DOHH2 (cell line): Measurements from ENCODE around the gene OR5B3.

Experiments
- CTCF ChIP-seq: fragments of 200-600 bp; sonication (generic); IDR thresholded peaks from one replicate; pipeline ENCODE4 v1.5.1; 2014; ENCODE audit warnings: antibody characterized with exemption, mild to moderate bottlenecking, low read depth, low read length; ENCODE audit not compliant: poor library complexity, severe bottlenecking
- EZH2phosphoT487 ChIP-seq: fragments of 200-600 bp; sonication (generic); IDR thresholded peaks from 2 replicates; pipeline ENCODE4 v1.6.1; 2017; ENCODE audit warnings: borderline replicate concordance, mild to moderate bottlenecking, antibody characterized with exemption, low read length, moderate library complexity, mixed read lengths

GRCh38 chr11:58392746-58393145 lies 13.9 kb downstream of the OR5B3 start:
- TF ChIP-seq CTCF (no peak), EZH2phosphoT487 (no peak)
